ENCODE results near the gene RELT. TPM values are rescaled to one million over a fixed set of nuclear protein-coding genes. Genes with fewer than 3 reads are reported as not detected.
A peak's percentile ranks its signal among the peaks of the same experiment; 100 is the strongest.

The RELT gene
- total and polyA plus RNA-seq, 2 of the 13 experiments (the other 11 are each of a cell fraction or from before 2014, with no cell fraction given) = 2.5 to 4.7 TPM

GRCh38 chr11:73335204-73335923 lies 40.8 kb upstream of the RELT start:
- in situ Hi-C loops (cut with HindIII; ENCODE audit: extremely low pct_ligation_motif_present, low pct_unique_long_range_greater_than_20kb) (no loop called here), intact Hi-C loops (cut with micrococcal nuclease; ENCODE audit: unreplicated experiment) (loop anchor here (1.0 kb wide), 1 partner anchor 28 kb away; no protein-coding TSS in a partner anchor)
- CTCF ChIA-PET (ENCODE audit: low intra/inter-chr PET ratio, low total read pairs) = interaction anchor here (1.1 to 4.5 kb wide), 5 partner anchors 16 to 40 kb away, joined by 3 to 90 read pairs (median 5); partner anchors contain the start of gene ARHGEF17
- Histone ChIP-seq H2AFZ (ENCODE audit: low read length) (no peak overlapping the region), H3K9me3 (ENCODE audit: low read length) (no peaks in the 10 kb centered on the region), H3K4me3 (replicated peaks in 1 of 3; ENCODE audit: insufficient read depth in 1 of 3, low read depth in 2 of 3, low read length in 3 of 3) (no peak overlapping the region), H3K4me1 (ENCODE audit: insufficient read depth, low read length) (peaks cover 55% of the 10 kb centered on the region), H3K27me3 (ENCODE audit: control insufficient read depth in 1 of 2, insufficient read depth in 2 of 2, low read length in 2 of 2) (no peaks in the 10 kb centered on the region), H4K20me1 (ENCODE audit: insufficient read depth, low read length) (peaks cover 11% of the 10 kb centered on the region), H3K79me2 (ENCODE audit: insufficient read depth, low read length) (peaks cover 39% of the 10 kb centered on the region), H3K27ac (ENCODE audit: extremely low read length, insufficient read depth, low read length) (peak overlapping the region; percentile 40), H3K9ac (ENCODE audit: insufficient read depth, low read depth, low read length) (peak overlapping the region; percentile 8; the same call in 1 of the 2 replicates), H3K4me2 (ENCODE audit: low read depth, low read length) (no peak overlapping the region), H3K36me3 (replicated peaks in 1 of 2; ENCODE audit: control insufficient read depth in 1 of 2, insufficient read depth in 2 of 2, low read length in 2 of 2) (peaks cover 6 to 25% of the 10 kb centered on the region in 2 experiments; a peak in 4 of 5 replicates)
- ATAC-seq = peak; percentile 42
- peak; percentile 87 for FAIRE-seq
- peak; percentile 68 for DNase-seq (ENCODE audit: low spot score)
- POLR2A ChIA-PET = interaction anchor here (1.2 to 6.2 kb wide), 3 partner anchors 21 to 28 kb away, joined by 3 to 124 read pairs (median 5); partner anchors contain the start of gene ARHGEF17
- WGBS (ENCODE audit: low lambda C conversion rate) = 41% methylated on average over 4 of the region's 4 CpGs
- BruUV-seq (replicated peaks) = no TSS peak
- no peak for TF ChIP-seq ZSCAN12 (CRISPR knock-in tag; IDR thresholded peaks at IDR 0.05)
- TF ChIP-seq ZNF646 (CRISPR knock-in tag; IDR thresholded peaks at IDR 0.05) = no peak
- TF ChIP-seq ZNF10 (CRISPR knock-in tag; IDR thresholded peaks at IDR 0.05; ENCODE audit: borderline replicate concordance, low read depth) = no peak
- TF ChIP-seq HMGXB4 (CRISPR knock-in tag; IDR thresholded peaks at IDR 0.05; ENCODE audit: borderline replicate concordance in 1 of 2, low read depth in 1 of 2) = 0 out of 4 replicates have a peak, but pooled peaks have one; percentile 23 to 44
- no peak for TF ChIP-seq KLF15 (CRISPR knock-in tag; IDR thresholded peaks at IDR 0.05; ENCODE audit: borderline replicate concordance)
- TF ChIP-seq PATZ1 (CRISPR knock-in tag; IDR thresholded peaks at IDR 0.05) = peak; percentile 41; the same call in 1 of the 2 replicates
- TF ChIP-seq ZNF225 (CRISPR knock-in tag; IDR thresholded peaks at IDR 0.05) = no peak
- peak; percentile 21; the same call in 1 of the 2 replicates for TF ChIP-seq ZSCAN21 (CRISPR knock-in tag; IDR thresholded peaks at IDR 0.05; ENCODE audit: borderline replicate concordance)
- TF ChIP-seq NR3C1 (CRISPR knock-in tag; IDR thresholded peaks at IDR 0.05) = no peak
- 0 out of 2 replicates have a peak, but pooled peaks have one; percentile 12 for TF ChIP-seq IKZF5 (CRISPR knock-in tag; IDR thresholded peaks at IDR 0.05)
